Ishikawa (cell line): ENCODE results near the gene SLC44A1.

Source experiments
- CEBPB ChIP-seq: IDR thresholded peaks from 2 replicates; pipeline ENCODE4 v1.6.1; 2012
- CREB1 ChIP-seq: IDR thresholded peaks from 2 replicates; pipeline ENCODE4 v1.6.1; 2012; ENCODE audit warnings: low read depth
- EGR1 ChIP-seq: IDR thresholded peaks from 2 replicates; pipeline ENCODE4 v1.6.1; 2012
- EP300 ChIP-seq: IDR thresholded peaks from 2 replicates; pipeline ENCODE4 v1.6.1; 2012; ENCODE audit warnings: borderline replicate concordance
- FOXM1 ChIP-seq: IDR thresholded peaks from 2 replicates; pipeline ENCODE4 v1.6.1; 2012; ENCODE audit warnings: low read depth, borderline replicate concordance
- MAX ChIP-seq: IDR thresholded peaks from 2 replicates; pipeline ENCODE4 v1.6.1; 2012
- NFIC ChIP-seq: IDR thresholded peaks from 2 replicates; pipeline ENCODE4 v1.6.1; 2012
- RAD21 ChIP-seq: IDR thresholded peaks from 2 replicates; pipeline ENCODE4 v1.6.1; 2012; ENCODE audit warnings: low read depth
- REST ChIP-seq: IDR thresholded peaks from 2 replicates; pipeline ENCODE4 v1.6.1; 2012; ENCODE audit warnings: low read depth, mild to moderate bottlenecking
- TAF1 ChIP-seq: IDR thresholded peaks from 2 replicates; pipeline ENCODE4 v1.6.1; 2012; ENCODE audit warnings: low read depth, mild to moderate bottlenecking
- TCF12 ChIP-seq: IDR thresholded peaks from 2 replicates; pipeline ENCODE4 v1.6.1; 2012; ENCODE audit warnings: low read depth
- TEAD4 ChIP-seq: IDR thresholded peaks from 2 replicates; pipeline ENCODE4 v1.6.1; 2012
- USF1 ChIP-seq: IDR thresholded peaks from 2 replicates; pipeline ENCODE4 v1.6.1; 2012
- YY1 ChIP-seq: IDR thresholded peaks from 2 replicates; pipeline ENCODE4 v1.6.1; 2012; ENCODE audit warnings: low read depth
- ZBTB7A ChIP-seq: IDR thresholded peaks from 2 replicates; pipeline ENCODE4 v1.6.1; 2012; ENCODE audit warnings: low read depth

SLC44A1 gene

GRCh38 chr9:105369911-105370310, 125.5 kb downstream of the SLC44A1 start:
- no peak for TF ChIP-seq RAD21
- no peak for TF ChIP-seq CREB1
- no peak for TF ChIP-seq ZBTB7A
- TF ChIP-seq FOXM1, result no peak
- TF ChIP-seq EGR1, result no peak
- no peak for TF ChIP-seq TEAD4
- no peak for TF ChIP-seq TAF1
- TF ChIP-seq CEBPB, result no peak
- no peak for TF ChIP-seq NFIC

GRCh38 chr9:105373723-105374122, 129.3 kb downstream of the SLC44A1 start:
- TF ChIP-seq CEBPB (no peak), MAX (no peak), EP300 (no peak), FOXM1 (no peak), USF1 (no peak), NFIC (no peak), TAF1 (no peak), CREB1 (no peak), YY1 (no peak), REST (no peak), TEAD4 (no peak), RAD21 (no peak), TCF12 (no peak), ZBTB7A (no peak), EGR1 (no peak)

DNA sequence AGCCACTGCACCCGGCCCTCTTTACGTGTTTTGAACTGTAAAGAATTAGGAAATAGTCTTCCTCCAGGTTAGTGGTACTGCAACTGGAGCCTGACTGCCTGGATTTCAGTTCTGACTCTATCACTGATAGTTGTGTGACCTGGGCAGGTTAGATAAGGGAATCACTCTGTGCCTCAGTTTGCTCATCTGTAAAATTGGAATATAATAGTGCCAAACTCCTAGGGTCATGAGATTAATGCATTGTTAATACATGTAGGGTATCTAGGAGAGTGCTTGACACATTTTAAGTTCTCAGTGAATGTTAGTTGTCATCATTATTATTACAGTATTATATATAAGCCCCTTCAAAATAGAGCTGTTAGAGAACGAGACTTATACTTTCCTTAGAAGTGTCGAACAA, 130.9 kb downstream of the SLC44A1 start:
- no peak for TF ChIP-seq YY1
- TF ChIP-seq TEAD4, result no peak
- TF ChIP-seq FOXM1, result no peak
- no peak for TF ChIP-seq CREB1
- no peak for TF ChIP-seq ZBTB7A
- TF ChIP-seq EP300, result no peak
- TF ChIP-seq USF1, result no peak
- no peak for TF ChIP-seq EGR1
- TF ChIP-seq CEBPB, result no peak
- TF ChIP-seq TAF1, result no peak
- no peak for TF ChIP-seq RAD21
- no peak for TF ChIP-seq NFIC
- TF ChIP-seq TCF12, result no peak

DNA sequence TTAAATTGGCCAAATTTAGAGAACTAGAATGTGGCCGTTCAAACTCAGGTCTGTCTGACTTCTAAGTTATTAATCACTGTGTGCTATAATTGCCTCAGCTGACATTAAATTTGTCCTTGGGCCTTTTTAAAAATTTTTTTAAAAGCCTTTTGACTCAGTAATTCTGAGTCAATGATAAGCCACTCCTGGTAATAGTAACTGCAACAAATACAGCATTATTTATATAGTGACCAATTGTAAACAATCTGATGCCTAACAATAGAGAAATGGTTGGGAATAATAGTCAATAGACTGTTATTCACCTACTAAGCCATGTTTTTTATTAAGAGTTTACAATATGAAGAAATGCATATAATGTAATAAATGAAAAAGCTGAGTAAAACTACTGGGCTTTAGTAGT, 132.4 kb downstream of the SLC44A1 start:
- no peak for TF ChIP-seq CREB1
- no peak for TF ChIP-seq EP300
- TF ChIP-seq EGR1, result no peak

DNA sequence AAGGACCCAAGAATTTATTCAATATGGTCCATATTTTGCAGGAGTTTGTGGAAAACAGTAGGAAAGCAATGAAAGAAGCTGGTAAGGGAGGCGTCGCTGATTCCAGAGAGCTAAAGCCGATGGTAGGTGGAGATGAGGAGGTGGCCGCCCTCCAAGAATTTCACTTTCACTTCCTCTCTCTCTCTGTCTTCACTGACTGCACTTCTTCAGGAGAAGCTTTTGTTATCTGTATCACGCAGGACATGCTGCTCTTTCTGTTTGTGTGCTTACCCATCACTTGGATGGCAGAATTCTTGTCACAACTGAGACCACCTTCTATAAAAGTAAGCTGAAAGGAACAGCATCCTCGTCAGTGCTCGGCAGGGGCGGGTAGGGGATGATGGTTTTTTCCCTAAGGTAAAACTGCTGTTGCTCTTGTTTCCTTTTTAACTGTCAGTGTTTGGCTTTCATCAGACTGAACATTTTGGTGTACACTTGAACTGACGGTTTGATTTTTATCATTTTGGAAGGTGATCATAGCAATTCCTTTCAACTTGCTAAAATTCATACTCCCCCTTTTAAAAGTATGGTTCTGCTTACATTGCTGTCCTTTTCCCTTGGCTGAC, 141.0 kb downstream of the SLC44A1 start:
- TF ChIP-seq TEAD4 (no peak), EGR1 (no peak), NFIC (no peak), CEBPB (no peak), REST (no peak), FOXM1 (no peak), RAD21 (no peak), USF1 (no peak), MAX (no peak), TCF12 (no peak), TAF1 (no peak), ZBTB7A (no peak), YY1 (no peak), EP300 (no peak), CREB1 (no peak)

- TF ChIP-seq TCF12 (no peak), TEAD4 (no peak), EP300 (no peak), CREB1 (no peak), FOXM1 (no peak), YY1 (no peak), MAX (no peak), RAD21 (no peak), TAF1 (no peak), CEBPB (no peak), EGR1 (no peak), ZBTB7A (no peak), REST (no peak), USF1 (no peak), NFIC (no peak)
Observed at GRCh38 chr9:105389796-105390195, 145.3 kb downstream of the SLC44A1 start.
